HUDEP-2 (cell line): ENCODE results near the gene RWDD4.
"Not testable (repeated sequence)": the region's sequence is repeated elsewhere in the genome, so short reads cannot be mapped to it uniquely, and the experiment has no call there.

Source experiments
- DNase-seq, 76 experiments: peaks; one replicate each; lab custom pipeline; 2025; ENCODE audit not compliant: unreplicated experiment in 76 of 76; lab: John Stamatoyannopoulos, UW

Gene RWDD4

DNA sequence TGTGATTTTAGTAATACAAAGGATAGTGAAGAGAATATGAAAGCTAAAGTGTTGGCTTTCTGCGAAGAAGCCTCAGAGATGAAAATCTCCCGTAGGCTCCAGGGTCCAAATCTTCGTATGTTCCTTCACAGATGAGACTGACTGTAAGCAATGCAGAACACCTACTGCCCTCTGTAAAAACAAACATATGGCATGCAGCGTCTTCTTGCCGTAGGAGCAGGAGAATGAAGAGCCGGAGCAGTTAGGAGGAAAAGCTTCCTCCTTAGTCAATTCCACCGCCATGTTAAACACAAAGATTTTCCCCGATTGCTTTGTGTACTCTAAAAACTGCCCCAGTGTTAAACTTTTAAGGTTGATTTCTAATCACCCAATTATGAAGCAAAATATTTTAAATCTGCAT lies 22.5 kb downstream of the RWDD4 start:
- DNase-seq, result no peak

DNA sequence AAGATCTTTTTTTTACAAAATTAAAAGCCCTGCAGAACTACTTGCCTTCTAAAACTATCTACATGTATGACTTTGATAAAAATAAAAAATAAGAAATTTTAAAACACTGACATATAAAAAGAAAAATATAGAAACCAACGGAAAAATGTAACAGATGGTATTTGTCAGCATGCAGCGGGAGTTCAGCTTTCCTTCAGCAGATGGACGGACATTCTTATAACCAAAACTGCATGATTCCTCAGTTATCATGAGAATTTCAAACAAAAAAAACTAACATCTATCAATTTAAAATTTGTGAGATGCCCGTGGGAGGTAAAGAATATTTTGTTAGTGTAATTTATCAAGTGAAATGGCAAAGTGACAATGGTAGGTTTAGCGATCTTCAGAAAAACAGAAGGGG lies 23.2 kb downstream of the RWDD4 start:
- no peak for DNase-seq

DNA sequence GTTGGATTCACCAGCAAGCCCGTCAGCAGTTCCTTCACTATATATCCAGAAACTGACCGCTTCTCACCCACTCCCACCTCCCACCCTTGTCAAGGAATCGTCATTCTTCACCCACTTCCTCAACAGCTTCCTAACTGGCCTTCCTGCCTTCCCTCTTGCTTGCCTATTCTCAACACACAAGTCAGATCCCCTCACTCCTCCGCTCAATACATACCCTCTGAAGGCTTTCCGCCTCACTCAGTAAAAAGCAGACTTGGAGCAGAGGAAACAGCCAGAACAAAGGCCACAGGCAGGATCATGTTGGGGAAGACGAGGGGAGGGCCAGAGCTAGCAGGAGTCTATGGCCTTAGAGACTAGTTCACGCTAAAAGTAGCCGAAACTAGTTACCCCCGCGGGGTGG lies 23.7 kb downstream of the RWDD4 start:
- no peak for DNase-seq

DNA sequence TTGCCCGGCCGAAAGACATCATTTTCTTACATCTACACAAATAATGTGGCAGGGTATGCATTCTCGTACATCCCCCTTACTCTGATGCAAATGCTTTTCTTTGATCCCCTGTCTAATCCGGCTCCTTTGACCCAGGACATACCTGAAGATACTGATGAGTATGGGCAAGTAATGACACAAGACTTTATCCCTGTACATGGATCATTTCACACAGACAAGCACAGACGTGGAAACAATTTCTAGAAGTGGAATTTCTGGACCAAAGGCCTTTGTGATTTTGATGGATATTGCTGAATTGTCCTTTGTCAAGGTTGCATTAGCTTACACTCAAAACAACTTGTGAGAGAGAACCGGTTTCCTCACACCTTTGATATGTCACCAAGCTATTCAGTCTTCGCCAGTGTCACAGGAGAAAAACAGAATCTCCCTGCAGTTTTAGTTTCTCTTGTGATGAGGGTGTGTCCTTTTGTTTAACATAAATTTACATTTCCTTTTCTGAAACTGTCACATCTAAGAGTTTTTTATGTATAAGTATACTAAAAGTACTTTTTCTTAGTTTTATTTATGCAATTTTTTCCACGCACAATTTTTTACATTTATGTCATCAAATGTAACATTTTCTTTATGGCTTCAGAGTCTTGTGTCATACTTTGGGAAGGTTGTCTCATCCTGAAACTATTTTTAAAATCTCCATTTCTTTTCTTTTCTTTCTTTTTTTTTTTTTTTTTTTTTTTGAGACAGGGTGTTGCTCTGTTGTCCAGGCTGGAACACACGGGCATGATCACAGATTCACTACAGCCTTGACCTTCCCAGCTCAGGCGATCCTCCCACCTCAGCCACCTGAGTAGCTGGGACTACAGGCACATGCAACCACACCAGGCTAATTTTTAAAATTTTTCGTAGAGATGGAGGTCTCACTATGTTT lies 25.2 kb downstream of the RWDD4 start:
- no peak for DNase-seq

DNA sequence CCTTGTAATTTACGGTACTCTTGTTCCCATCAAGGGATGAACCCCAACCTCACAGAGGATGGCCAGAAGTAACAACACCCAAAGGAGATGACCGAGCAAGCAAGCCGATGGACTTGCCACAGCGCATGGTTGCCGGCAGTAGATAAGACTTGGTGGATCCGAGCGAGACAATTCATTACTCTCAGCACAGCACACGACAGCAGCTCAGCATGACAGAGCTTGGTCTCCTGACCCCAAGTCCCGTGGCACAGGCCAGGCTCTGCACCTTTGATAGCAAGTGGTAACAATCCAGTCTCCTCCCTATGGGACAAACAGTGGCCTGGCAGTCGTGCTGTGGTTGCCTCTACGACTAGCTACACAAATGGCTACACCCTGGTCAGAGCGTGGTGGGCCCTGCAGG lies 26.3 kb downstream of the RWDD4 start:
- DNase-seq, result no peak

DNA sequence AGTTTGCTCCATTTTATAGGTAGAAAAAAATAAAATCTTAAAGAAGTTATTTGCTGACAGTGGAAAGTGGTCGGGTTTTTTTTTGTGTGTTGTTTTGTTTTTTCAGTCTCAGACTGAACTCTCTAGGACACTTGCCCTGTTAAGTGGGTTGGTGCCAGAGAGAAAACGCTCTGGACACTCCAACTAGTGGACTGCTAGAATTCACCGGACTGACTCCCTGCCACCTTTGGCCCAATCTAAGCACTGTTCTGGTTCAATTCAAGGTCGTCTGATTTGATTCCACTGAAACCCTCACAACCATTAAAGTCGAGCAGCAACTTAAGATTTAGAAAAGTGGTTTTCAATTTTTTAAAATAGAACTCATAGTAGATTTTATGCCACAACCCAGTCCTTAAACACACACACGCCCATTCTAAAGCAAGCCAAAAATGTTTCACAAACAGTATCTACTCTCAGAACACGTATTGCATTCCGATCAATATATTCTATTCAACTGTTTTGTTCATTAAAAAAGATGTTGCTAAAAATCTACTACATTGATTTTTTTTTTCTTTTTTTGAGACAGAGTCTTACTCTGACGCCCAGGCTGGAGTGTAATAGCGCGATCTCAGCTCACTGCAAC lies 27.3 kb downstream of the RWDD4 start:
- DNase-seq, result no peak

DNA sequence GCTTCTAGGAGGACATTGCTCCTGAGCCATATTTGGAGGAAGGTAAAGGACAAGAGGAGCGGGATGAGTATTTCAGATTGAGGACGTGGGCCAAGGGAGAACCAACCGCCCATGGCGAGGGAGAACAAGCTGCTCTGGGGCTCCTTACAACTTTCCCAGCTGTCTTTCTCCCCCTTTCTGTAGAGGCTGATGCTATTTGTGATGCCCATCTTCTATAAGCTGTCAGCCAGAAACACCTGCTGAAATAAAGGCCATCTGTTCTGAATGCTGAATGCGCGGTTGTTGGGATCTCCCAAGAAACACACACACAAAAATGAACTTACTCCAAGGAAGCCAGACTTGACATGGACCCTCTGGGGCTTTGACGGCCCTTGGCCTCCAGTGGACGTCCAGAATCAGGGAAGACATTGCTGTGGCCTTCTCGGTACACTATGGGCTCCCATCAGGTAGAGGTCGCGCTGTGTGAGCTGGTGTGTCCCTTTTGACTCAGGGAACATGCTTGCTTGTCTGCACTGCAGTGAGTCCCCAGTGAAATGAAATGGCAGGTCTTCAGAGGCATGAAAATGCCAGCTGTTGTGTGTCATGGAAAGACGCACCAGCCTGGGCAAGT lies 30.9 kb downstream of the RWDD4 start:
- DNase-seq, result no peak

DNA sequence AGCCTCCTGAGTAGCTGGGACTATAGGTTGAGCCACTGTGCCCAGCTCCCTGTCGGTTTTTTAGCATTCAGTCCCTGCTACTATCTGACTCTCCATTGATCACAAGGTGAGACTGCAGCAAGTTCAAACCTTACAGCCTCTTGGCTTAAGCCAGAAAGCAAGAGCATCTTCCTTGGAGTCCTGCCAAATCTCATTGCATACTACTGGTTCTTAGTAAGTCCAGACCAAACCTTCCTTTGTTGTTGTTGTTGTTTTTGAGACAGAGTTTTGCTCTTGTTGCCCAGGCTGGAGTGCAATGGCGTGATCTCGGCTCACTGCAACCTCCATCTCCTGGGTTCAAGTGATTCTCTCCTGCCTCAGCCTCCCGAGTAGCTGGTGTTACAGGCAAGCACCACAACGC lies 31.7 kb downstream of the RWDD4 start:
- DNase-seq, result not testable (repeated sequence)

DNA sequence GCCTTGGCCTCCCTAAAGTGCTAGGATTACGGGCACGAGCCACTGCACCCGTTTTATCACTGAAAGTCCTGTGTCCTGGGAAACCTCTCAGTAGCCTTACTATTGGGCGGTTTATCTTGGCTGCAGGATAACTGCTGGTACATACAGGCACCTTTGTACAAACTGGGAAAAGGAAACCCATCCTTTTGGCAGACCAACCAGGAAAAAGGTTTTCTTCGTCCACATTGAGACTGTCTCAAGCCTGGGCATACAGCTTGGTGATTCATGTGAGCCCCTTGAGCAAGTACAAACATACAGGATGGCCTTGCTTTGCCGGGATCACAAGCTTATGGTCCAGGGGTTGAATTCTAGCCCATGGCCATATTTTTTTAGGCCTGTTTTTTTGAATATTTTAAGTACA lies 32.8 kb downstream of the RWDD4 start:
- DNase-seq, result no peak

DNA sequence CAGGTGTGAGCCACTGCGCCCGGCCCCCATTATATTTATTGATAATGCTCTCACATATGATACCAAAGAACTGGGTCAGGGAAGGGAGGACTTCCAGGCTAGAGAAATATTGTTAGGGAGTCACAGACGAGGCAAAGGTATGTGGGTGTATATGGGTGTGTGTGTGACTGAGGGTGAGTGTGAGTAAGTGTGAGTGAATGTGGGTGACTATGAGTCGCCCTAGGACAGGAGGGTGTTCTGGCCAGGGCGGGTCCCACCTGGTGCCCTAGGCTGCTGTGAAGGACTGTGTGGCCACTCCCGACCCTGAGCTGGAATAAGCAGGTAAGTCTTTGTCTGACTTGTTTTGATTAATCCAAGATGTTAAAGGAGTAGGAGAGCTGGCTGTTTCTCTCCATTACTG lies 34.4 kb downstream of the RWDD4 start:
- DNase-seq, result no peak

DNA sequence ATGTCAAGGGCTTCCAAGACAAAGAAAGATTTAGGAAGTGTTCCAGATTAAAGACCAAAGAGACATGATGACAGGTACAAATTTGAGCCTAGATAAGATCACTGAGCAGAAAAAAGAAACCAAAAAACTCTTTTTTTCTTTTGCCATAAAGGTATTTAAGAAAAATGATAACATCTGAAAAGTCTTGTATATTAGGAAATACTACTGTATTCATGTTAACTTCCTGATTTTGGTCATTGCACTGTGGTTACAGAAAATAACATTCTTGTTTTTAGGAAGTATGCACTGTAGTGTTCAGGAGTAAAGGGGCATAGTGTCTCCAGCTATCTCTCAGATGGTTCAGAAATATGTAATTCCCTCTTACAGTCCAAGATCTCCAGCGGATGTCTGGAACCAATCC lies 37.1 kb downstream of the RWDD4 start:
- DNase-seq, result no peak

DNA sequence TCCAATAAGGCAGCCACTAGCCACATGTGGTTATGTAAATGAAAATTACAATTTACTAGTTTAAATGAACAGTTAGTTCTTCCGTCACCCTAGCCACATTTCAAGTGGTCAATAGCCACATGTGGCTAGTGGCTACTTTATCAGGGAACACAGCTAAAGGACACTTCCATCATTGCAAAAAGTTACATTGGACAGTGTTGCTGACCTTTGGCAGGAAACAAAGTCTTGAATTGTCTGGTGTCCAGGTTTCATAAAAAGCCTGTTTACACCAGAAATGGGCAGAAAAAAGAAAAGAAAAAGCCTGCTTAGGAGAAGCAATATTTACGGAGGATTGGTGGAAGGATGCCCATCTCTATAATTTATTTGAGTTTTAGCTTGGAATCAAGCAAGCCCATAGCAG lies 38.6 kb downstream of the RWDD4 start:
- no peak for DNase-seq

DNA sequence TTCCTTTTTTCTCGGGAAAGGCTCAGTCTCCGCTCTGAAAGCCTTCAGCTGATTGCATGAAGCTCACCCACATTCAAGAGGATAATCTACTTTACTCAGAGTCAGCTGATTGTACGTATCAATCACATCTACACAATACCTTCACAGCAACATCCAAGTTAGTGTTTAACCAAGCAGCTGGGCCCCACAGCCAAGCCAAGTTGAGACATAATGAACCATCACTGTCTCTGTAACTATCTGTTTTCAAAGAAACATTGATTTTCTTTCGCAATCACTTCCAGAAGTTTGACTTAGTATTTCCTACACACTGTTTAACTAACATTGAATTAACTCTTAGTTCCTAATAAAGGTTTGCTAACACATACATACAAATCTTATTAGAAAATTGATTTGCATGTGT lies 40.3 kb downstream of the RWDD4 start:
- DNase-seq, result no peak

DNA sequence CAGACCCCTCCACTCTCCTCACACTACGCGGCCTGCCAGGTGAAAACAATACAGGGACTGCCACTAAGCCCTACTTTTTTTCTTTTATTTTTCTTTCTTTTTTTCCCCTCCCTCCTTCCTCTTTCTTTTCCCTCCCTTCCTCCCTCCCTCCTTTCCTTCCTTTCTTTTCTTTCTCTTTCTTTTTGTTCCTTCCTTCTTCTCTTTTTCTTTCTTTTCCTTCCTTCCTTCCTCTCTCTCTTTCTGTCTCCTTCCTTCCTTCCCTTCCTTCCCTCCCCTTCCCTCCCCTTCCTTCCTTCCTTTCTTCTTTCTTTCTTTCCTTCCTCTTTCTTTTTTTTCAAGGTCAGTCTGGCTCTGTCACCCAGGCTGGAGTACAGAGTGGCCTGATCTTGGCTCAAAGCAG lies 41.9 kb downstream of the RWDD4 start:
- DNase-seq, result no peak

DNA sequence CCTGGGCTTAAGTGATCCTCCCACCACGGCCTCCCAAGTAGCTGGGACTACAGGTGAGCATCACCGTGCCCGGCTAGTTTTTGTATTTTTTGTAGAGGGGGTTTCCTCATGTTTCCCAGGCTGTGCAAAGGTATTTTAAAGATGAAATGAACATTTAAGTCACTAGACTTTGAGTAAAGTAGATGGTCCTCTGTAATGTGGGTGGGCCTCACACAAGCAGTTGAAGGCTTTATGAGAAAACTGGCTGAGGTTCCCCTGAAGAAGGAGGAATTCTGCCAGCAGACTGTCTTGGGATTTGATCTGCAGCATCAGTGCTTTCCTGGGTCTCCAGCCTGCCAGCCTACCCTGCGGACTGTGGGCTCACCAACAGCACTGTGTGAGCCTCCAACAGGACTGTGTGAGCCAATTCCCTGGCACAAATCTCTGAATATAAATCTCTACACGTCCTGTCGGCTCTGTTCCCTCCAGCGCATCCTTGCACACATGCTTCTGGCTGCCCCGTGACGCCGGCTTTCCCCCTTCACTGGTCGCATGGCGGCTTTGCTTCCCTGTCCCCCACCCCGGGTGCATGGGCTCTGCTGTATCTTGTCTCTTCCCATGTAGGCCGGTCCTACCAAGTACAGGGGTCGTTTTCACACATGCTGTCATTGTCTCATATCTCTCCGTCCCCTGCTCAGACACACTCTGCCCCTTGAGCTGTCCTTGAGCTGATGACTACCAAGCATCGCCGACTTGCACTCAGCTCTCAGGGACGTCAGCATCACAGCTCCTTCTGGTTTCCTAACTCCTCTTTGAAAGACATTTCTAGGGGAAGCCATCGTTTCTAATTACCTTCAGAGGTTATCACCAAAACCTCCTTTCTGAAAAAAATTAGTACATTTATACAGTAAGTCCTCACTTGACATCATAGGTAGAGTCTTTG lies 46.4 kb downstream of the RWDD4 start:
- no peak for DNase-seq

DNA sequence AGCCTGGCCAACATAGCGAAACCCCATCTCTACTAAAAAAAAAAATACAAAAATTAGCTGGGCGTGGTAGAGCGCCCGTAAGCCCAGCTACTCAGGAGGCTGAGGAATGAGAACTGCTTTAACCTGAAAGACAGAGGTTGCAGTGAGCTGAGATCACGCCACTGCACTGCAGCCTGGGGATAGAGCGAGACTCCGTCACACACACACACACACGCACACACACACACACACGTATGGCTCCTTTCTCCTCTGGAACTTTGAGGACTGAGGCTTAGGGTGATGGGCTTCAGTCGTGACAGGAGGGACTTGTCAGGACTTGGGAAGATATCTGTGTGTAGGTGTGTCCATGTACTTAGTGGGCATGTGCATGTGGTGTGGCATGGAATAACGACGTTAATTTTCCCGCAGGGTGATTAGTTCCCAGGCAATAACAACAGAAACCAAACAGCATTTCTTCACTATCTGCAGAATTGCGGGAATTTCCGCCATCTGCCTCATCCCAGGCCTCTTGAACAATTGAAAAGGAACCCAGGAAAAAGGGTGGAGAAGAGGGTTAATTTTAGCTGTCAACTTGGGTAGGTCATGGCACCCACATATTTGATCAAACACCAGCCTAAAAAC lies 47.7 kb downstream of the RWDD4 start:
- no peak for DNase-seq

DNA sequence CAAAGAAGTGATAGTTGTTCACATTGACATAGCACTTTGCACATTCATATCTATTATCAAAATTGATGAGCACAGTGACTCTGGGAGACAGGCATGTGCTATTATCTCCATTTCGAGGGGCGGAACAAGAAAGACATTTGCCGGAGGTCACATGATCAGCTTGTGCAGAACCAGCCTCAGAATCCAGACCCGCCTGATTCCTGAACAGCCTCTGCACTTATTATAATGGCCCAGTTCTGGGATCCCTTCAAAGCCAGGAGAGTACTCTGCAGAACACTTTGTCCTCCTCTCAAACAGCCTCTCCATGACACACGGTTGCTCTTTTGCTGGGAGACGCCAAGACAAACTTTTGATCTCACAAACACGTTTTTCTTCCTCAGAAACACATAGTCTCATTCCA lies 48.4 kb downstream of the RWDD4 start:
- DNase-seq, result peak in 7 of 76 experiments; percentile 1 to 28 (median 18)

DNA sequence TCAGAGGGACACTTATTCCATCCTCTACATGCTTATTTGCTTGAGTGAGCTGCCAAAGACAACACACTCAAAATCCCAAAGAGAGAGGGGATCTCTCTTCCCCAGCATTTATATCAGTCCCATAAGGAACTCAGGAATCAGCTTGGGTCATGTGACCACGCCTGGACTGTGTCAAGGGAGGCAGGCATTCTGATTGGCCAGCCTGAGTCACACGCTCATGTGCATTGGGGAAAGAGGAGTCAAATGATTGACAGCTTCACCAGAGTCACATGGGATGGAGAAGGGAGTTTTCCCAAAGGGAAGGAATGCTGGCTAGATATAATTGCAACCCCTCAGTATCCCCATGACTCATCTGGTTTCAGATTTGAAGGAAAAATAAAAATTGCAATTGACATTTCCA lies 49.0 kb downstream of the RWDD4 start:
- DNase-seq, result peak in 2 of 76 experiments; percentile 7 to 18

DNA sequence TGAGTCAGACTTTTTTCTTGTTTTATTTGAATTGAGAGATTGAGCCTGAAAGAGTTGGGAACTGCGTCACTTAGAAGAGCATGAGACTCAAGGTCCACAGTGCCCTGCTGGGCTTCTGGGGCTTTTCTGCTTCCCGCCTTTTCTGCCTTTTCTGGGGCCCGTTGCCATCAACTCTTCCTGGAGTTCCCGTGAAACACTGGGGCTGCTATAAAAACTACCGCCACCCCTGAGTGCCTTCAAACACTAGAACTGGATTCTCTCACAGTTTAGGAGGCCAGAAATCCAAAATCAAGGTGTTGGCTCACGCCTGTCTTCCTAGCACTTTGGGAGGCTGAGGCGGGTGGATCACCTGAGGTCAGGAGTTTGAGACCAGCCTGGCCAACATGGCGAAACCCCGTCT lies 49.8 kb downstream of the RWDD4 start:
- DNase-seq, result no peak

DNA sequence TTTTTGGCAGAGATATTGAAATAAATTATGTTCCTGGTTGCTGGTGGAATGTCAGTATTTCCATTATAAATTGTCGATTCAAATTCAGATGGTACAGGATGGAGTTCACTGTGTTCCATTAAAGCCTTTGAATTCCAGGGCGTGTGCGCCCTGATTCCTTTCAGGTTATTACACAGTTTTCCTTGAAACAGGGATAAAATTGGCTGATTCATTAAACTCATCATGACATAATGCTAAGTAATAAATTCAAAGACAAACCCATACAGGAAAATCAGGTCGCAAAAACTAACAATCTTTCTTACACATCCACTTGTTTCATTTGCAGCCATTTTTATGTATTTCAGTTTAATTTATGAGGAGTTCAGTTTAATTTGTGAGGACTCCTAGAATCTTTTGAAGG lies 51.1 kb downstream of the RWDD4 start:
- no peak for DNase-seq
